H1 (cell line): Measurements from ENCODE around the gene IRF7. TPM values are rescaled to one million over a fixed set of nuclear protein-coding genes. Genes with fewer than 3 reads are reported as not detected.

Source experiments
- BCL11A ChIP-seq, 2 experiments: IDR thresholded peaks; one replicate each; pipeline ENCODE4 v1.6.1; 2011; ENCODE audit warnings: low read depth in 2 of 2, low read length in 2 of 2, mild to moderate bottlenecking in 2 of 2
- CBX5 ChIP-seq: fragments of 300-800, 300-1000 bp; sonication (generic); IDR thresholded peaks from 2 replicates; pipeline ENCODE4 v1.7.1; 2016; ENCODE audit warnings: antibody characterized with exemption, low read length, low read depth
- polyA plus RNA-seq, 7 experiments: library from polyadenylated mRNA; depleted of rRNA in 3 of 7; stranded (reverse) in 5 of 7; unstranded in 2 of 7; fragments of >200 nt in 5 of 7; fragments of 200-250 nt in 2 of 7; gene quantifications; 1 replicate in 5 of 7; 2 replicates in 1 of 7; 4 replicates in 1 of 7; pipeline versions ENCODE4 v1.2.1 to v1.2.3, GENCODE V29; 2011 to 2013; ENCODE audit warnings: missing spikeins in 2 of 7, mixed read lengths in 2 of 7
- total RNA-seq: library from RNA; stranded (reverse); fragmentation: NEBNext Ultra II Directional; extraction: Animal tissue kit (Norgen Biotek cat#: 25700); gene quantifications from 2 replicates; pipeline ENCODE4 v1.2.1, GENCODE V29; 2021
- TF ChIP-seq, protein P1 (sequence below): IDR thresholded peaks from 2 replicates; pipeline ENCODE4 v1.6.1; 2012; ENCODE audit warnings: low read length, inconsistent platforms
- TF ChIP-seq, protein P2 (sequence below): IDR thresholded peaks from 2 replicates; pipeline ENCODE4 v1.6.1; 2011; ENCODE audit warnings: low read length, improper control_type of control experiment

IRF7 gene
- total and polyA plus RNA-seq, 2 of the 8 experiments (the other 6 are each of a cell fraction or from before 2014, with no cell fraction given), result 9.1 to 9.6 TPM

DNA sequence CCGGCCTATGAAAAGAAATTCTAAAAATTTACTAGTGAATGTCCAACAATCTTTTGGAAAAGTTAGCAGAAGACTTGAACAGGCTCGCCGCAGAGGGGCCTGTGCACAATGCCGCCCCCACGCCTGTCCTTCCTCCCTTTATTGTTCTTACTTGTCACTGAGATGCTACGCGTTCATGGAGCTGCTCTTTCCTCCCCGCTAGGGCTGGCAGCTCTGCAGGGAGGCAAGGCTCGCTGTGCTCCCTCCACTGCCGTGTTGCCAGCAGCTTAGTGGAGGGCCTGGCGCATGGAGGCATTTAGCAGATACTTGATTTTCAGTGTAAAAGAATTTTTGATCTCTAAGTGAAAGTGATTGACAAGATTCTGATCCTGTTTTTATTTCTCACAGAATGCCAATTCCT is 24.8 kb downstream of the IRF7 start (continued):
- TF ChIP-seq, protein P1, sequence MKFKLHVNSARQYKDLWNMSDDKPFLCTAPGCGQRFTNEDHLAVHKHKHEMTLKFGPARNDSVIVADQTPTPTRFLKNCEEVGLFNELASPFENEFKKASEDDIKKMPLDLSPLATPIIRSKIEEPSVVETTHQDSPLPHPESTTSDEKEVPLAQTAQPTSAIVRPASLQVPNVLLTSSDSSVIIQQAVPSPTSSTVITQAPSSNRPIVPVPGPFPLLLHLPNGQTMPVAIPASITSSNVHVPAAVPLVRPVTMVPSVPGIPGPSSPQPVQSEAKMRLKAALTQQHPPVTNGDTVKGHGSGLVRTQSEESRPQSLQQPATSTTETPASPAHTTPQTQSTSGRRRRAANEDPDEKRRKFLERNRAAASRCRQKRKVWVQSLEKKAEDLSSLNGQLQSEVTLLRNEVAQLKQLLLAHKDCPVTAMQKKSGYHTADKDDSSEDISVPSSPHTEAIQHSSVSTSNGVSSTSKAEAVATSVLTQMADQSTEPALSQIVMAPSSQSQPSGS, result no peak
- no peak for TF ChIP-seq BCL11A (IDR thresholded peaks at IDR 0.05; ENCODE audit: low read depth in 2 of 2, low read length in 2 of 2)
- TF ChIP-seq, protein P2, sequence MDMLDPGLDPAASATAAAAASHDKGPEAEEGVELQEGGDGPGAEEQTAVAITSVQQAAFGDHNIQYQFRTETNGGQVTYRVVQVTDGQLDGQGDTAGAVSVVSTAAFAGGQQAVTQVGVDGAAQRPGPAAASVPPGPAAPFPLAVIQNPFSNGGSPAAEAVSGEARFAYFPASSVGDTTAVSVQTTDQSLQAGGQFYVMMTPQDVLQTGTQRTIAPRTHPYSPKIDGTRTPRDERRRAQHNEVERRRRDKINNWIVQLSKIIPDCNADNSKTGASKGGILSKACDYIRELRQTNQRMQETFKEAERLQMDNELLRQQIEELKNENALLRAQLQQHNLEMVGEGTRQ, result no peak
- TF ChIP-seq CBX5, result no peak
